Thyroid gland (tissue), 4 donors: ENCODE data around the gene RCOR2. TPM values are rescaled to one million over a fixed set of nuclear protein-coding genes. Genes with fewer than 3 reads are reported as not detected.
A peak's percentile ranks its signal among the peaks of the same experiment; 100 is the strongest.
"Not testable (repeated sequence)": the region's sequence is repeated elsewhere in the genome, so short reads cannot be mapped to it uniquely, and the experiment has no call there.

Experiments used
- DNase-seq, 2 donors: peaks; one replicate each; pipeline ENCODE4 v3.0.0-alpha.2; 2019
- H3K27ac ChIP-seq, 3 donors: fragments of 200-600 bp; sonication (generic); 1 replicate in 2 of 3; 2 replicates in 1 of 3; pipeline ENCODE4 v1.5.1; 2016 to 2019; ENCODE audit warnings: mild to moderate bottlenecking in 1 of 3, moderate library complexity in 1 of 3
- H3K27me3 ChIP-seq: fragments of 200-600 bp; sonication (generic); one replicate; pipeline ENCODE4 v1.5.1; 2019
- H3K36me3 ChIP-seq, 2 donors: fragments of 200-600 bp; sonication (generic); one replicate each; pipeline ENCODE4 v1.5.1; 2016 to 2019
- H3K4me1 ChIP-seq, 2 donors: fragments of 200-600 bp; sonication (generic); one replicate each; pipeline ENCODE4 v1.5.1; 2017 to 2019
- H3K4me3 ChIP-seq, 3 donors: fragments of 200-600 bp; sonication (generic); replicated peaks in 1 of 3; 1 replicate in 2 of 3; 2 replicates in 1 of 3; pipeline ENCODE4 v1.5.1; 2016; ENCODE audit warnings: mild to moderate bottlenecking in 1 of 3
- H3K9me3 ChIP-seq: fragments of 200-600 bp; sonication (generic); one replicate; pipeline ENCODE4 v1.5.1; 2017
- POLR2A ChIP-seq, 2 donors: fragments of 450-650 bp; IDR thresholded peaks; one replicate each; pipeline ENCODE4 v1.6.1; 2017; ENCODE audit warnings: antibody characterized with exemption in 2 of 2, mild to moderate bottlenecking in 2 of 2, moderate library complexity in 1 of 2
- WGBS, 2 donors: methylation state at CpG; one replicate each; pipeline ENCODE4 v1.1.5; 2017; 5-methylcytosine and 5-hydroxymethylcytosine counted together
- intact Hi-C: fragments of 100-400 bp; cut with DNase I; formaldehyde crosslinking; loops from one replicate; pipeline ENCODE4 v1.15.1; 2023
- total RNA-seq, 4 donors: library from RNA; depleted of rRNA; stranded (reverse); fragments of >200 nt; gene quantifications; one replicate each; pipeline ENCODE4 v1.2.3, GENCODE V29; 2016
- TF ChIP-seq, protein P1 (sequence below), 6 experiments: fragments of 200-600 bp in 3 of 6; fragments of 450-650 bp in 3 of 6; sonication (generic) in 3 of 6; IDR thresholded peaks; one replicate each; pipeline ENCODE4 v1.5.1; 2016 to 2019; ENCODE audit warnings: antibody characterized with exemption in 6 of 6, mild to moderate bottlenecking in 2 of 6, inconsistent platforms in 1 of 6, moderate library complexity in 1 of 6

The RCOR2 gene
- total RNA-seq, 4 donors from 2014 or later: 0.24 TPM; not detected in 3

DNA sequence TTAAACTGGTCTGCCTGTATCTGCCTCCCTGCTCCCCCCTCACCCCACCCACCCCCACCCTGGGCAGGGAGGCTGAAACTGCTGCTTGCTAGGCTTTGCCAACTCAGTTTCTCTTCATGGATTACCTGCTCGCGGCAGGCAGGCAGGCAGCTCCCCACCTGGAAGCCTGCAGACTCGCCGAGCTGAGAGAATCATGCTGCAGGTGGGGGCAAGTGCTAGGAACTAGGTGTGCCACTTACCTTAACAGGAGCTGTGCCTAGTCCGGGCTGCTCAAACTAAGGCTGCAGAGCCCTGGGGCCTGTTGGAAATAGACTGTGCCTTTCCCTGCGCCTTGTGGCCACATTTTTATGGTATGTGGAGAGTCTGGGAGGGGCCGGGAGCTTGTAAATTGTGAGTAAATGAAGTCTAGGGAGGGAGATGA, 47.8 kb downstream of the RCOR2 start:
- TF ChIP-seq, protein P1, sequence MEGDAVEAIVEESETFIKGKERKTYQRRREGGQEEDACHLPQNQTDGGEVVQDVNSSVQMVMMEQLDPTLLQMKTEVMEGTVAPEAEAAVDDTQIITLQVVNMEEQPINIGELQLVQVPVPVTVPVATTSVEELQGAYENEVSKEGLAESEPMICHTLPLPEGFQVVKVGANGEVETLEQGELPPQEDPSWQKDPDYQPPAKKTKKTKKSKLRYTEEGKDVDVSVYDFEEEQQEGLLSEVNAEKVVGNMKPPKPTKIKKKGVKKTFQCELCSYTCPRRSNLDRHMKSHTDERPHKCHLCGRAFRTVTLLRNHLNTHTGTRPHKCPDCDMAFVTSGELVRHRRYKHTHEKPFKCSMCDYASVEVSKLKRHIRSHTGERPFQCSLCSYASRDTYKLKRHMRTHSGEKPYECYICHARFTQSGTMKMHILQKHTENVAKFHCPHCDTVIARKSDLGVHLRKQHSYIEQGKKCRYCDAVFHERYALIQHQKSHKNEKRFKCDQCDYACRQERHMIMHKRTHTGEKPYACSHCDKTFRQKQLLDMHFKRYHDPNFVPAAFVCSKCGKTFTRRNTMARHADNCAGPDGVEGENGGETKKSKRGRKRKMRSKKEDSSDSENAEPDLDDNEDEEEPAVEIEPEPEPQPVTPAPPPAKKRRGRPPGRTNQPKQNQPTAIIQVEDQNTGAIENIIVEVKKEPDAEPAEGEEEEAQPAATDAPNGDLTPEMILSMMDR (IDR thresholded peaks at IDR 0.05): peak in 1 of 6 experiments; percentile 7
- no peak for TF ChIP-seq POLR2A (IDR thresholded peaks at IDR 0.05)
- Histone ChIP-seq H3K4me3 (no peak overlapping the region), H3K4me1 (peaks cover 82 to 89% of the 10 kb centered on the region in 2 donors), H3K36me3 (no peaks in the 10 kb centered on the region), H3K27me3 (no peaks in the 10 kb centered on the region), H3K9me3 (no peaks in the 10 kb centered on the region), H3K27ac (peak overlapping the region; percentile 61 to 73 (median 69))
- intact Hi-C loops: no loop called here
- DNase-seq: peak; percentile 60 to 68
- 37 to 66% methylated on average over 7 of the region's 7 CpGs for WGBS, 2 donors

DNA sequence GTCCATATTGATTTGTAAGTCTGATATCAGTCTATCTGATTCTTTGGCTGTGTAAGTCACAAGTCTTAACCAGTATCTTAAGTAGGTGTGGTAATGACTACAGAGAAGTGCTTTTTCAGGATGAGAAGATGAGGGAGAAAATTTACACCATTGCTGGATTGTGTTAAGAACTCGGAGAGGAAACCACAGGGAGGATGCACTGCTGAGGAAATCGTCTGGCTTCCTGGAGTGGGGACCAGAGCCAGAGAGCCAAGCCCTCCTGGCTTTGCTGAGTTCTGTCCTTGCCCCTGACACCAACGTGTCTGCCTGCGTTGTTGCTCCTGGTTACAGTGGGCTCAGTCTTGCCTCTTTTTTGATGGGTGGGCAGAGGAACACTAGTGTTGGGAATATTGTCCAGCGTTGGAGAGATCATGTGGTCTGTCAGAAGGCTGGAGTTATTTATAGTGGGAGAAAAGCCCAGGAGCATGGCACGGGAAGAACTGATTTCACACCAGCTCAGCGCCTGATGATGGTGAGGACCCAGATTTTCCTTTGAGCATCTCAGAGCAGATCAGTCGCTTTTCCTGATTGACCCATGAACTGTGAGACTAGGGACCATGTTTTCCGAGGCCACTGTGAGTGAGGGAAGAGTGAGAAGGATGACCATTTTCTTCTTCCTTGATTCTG, 48.4 kb downstream of the RCOR2 start:
- no peak overlapping the region for H3K4me3 ChIP-seq
- intact Hi-C loops: no loop called here
- no peaks in the 10 kb centered on the region for H3K27me3 ChIP-seq
- WGBS, 2 donors: 61 to 63% methylated on average over 9 of the region's 9 CpGs
- no peaks in the 10 kb centered on the region for H3K9me3 ChIP-seq
- TF ChIP-seq POLR2A (IDR thresholded peaks at IDR 0.05): no peak
- TF ChIP-seq, protein P1 (IDR thresholded peaks at IDR 0.05): no peak
- no peak for DNase-seq
- peak overlapping the region; percentile 61 to 73 (median 69) for H3K27ac ChIP-seq
- H3K4me1 ChIP-seq: peaks cover 79 to 87% of the 10 kb centered on the region in 2 donors
- no peaks in the 10 kb centered on the region for H3K36me3 ChIP-seq

DNA sequence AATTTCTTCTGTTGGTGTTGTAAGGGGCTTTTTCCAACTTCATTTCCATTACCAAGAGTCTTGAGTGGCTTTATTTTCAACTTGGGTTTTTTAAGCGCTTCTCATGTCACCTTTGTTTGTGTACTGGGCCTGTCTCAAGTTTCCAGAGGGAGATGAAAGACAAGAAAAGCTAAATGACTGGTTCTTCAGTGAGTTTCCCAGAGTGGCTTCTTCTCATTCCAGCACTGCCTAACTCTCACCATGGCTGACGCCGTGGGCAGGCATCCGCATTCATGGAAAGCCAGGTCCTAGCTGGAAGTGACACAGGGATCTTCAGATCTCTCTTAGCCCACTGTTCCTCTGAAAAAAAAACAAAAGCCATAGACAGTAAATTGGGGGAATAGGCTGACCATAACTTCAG, 49.5 kb downstream of the RCOR2 start:
- H3K4me1 ChIP-seq: peaks cover 79 to 85% of the 10 kb centered on the region in 2 donors
- no peak for DNase-seq
- H3K36me3 ChIP-seq: no peaks in the 10 kb centered on the region
- 51 to 63% methylated on average over 4 of the region's 4 CpGs for WGBS, 2 donors
- no peaks in the 10 kb centered on the region for H3K27me3 ChIP-seq
- peak overlapping the region; percentile 34 to 64 (median 61) for H3K27ac ChIP-seq
- no peaks in the 10 kb centered on the region for H3K9me3 ChIP-seq
- intact Hi-C loops: no loop called here
- H3K4me3 ChIP-seq: no peak overlapping the region
- TF ChIP-seq POLR2A (IDR thresholded peaks at IDR 0.05): no peak
- TF ChIP-seq, protein P1 (IDR thresholded peaks at IDR 0.05): no peak

DNA sequence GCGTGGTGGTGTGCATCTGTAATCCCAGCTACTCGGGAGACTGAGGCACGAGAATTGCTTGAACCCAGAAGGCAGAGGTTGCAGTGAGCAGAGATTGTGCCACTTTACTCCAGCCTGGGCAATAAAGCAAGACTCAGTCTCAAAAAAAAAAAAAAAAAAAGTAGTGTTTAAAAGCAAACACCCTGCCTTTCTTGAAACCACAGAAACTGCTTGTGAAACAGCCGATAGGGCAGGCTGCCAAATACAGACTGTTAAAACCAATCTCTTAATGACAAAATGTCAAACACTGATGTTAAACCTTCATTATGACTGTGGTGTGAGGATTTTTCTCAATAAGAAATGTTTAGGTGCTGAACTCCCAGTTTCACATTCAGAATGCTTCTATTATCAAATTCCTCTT, 50.8 kb downstream of the RCOR2 start:
- TF ChIP-seq POLR2A (IDR thresholded peaks at IDR 0.05): no peak
- TF ChIP-seq, protein P1 (IDR thresholded peaks at IDR 0.05): no peak

DNA sequence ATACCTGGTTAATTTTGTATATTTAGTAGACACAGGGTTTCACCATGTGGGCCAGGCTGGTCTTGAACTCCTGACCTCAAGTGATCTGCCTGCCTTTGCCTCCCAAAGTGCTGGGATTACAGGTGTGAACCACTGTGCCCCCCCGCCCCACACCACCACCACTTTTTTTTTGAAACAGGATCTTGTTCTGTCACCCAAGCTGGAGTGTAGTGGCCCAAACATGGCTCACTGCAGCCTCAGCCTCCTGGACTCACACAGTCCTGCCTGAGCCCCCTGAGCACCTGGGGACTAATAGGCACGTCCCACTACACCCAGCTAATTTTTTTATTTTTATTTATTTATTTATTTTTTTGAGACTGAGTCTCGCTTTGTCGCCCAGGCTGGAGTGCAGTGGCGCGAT, 53.3 kb downstream of the RCOR2 start:
- DNase-seq, H3K27me3 ChIP-seq, H3K36me3 ChIP-seq, H3K9me3 ChIP-seq, intact Hi-C loops, H3K4me3 ChIP-seq: not testable (repeated sequence)
- Histone ChIP-seq H3K4me1 (peaks cover 63 to 65% of the 10 kb centered on the region in 2 donors), H3K27ac (peak overlapping the region in 1 of 3 donors; percentile 3)
- WGBS, 2 donors: 93 to 96% methylated on average over 6 of the region's 6 CpGs

More for the DNA sequence above, 50.8 kb downstream of the RCOR2 start:
- DNase-seq: peak; percentile 86 to 89
- WGBS, 2 donors: 28 to 37% methylated on average over 4 of the region's 4 CpGs
- Histone ChIP-seq H3K27me3 (no peaks in the 10 kb centered on the region), H3K27ac (peak overlapping the region; percentile 19 to 64 (median 61)), H3K36me3 (peaks cover 0 to 4% of the 10 kb centered on the region in 2 donors), H3K9me3 (no peaks in the 10 kb centered on the region), H3K4me1 (peaks cover 73 to 75% of the 10 kb centered on the region in 2 donors), H3K4me3 (no peak overlapping the region)
- intact Hi-C loops: no loop called here
